ENCODE data around the gene HDAC4. TPM values are rescaled to one million over a fixed set of nuclear protein-coding genes. Genes with fewer than 3 reads are reported as not detected.

HDAC4 gene
- total and polyA plus RNA-seq, 8 donors: 1.7 to 98.8 (median 24.5) TPM

- Histone ChIP-seq H3K4me3 (no peak overlapping the region), H3K36me3 (peaks cover 40 to 100% (median 98%) of the 10 kb centered on the region in 4 donors), H3K27ac (peak overlapping the region in 1 of 5 donors; percentile 83), H3K4me1 (peaks cover 12 to 37% (median 26%) of the 10 kb centered on the region in 4 donors), H3K27me3 (no peaks in the 10 kb centered on the region), H3K9me3 (no peaks in the 10 kb centered on the region)
- intact Hi-C loops (cut with DNase I; ENCODE audit: low total_unique reads): no loop called here
- DNase-seq: no peak
- no peak for TF ChIP-seq POLR2A (IDR thresholded peaks at IDR 0.05)
- 77 to 89% (median 88%) methylated on average over 5 to 9 of the region's 9 CpGs for WGBS, 5 donors
Observed at GRCh38 chr2:239106966-239107365, 293.9 kb downstream of the HDAC4 start.

DNA sequence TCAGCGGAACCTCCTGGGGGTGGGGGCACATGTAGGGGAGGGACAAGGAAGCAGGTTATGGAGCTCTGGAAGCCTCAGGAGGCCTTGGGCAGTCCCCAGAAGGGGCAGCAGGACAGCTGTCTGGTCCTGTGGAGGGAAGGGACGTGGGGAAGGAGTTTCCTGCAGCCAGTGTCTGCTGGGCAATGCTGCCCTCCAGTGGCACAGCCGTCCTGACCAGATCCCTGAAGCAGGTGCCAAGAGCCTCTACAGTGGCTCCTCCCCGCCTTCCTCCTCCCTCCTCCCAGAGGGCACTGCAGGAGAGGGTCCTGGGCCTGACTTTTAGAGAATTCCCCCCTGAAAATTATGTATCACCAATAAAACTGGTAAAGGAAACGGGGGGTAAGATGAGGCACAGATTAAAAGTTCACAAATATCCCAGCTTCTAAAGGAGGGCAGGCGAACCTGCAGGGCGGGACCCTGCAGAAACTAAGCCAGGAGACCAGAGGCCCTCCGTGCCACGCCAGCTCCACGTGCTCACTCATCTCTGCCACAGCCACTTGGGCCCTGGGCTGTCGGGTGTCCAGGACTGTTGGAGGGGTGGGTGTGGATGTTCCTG lies 294.4 kb downstream of the HDAC4 start:
- Histone ChIP-seq H3K9me3 (no peaks in the 10 kb centered on the region), H3K36me3 (peaks cover 42 to 100% (median 99%) of the 10 kb centered on the region in 4 donors), H3K4me3 (no peak overlapping the region), H3K4me1 (peaks cover 12 to 32% (median 24%) of the 10 kb centered on the region in 4 donors), H3K27ac (no peak overlapping the region), H3K27me3 (no peaks in the 10 kb centered on the region)
- TF ChIP-seq CTCF (IDR thresholded peaks at IDR 0.05) (peak in 4 of 7 experiments; percentile 22 to 46 (median 45)), POLR2AphosphoS5 (IDR thresholded peaks at IDR 0.05) (no peak), POLR2A (IDR thresholded peaks at IDR 0.05) (no peak)
- DNase-seq: peak; percentile 64 to 89
- whole genome bisulfite sequencing, 5 donors: 59 to 69% (median 64%) methylated on average over 9 to 11 of the region's 11 CpGs
- intact Hi-C loops (cut with DNase I; ENCODE audit: low total_unique reads): no loop called here

GRCh38 chr2:239105234-239105633 lies 295.6 kb downstream of the HDAC4 start:
- DNase-seq: no peak
- no peak overlapping the region for H3K27ac ChIP-seq
- no peaks in the 10 kb centered on the region for H3K9me3 ChIP-seq
- H3K27me3 ChIP-seq: no peaks in the 10 kb centered on the region
- H3K4me3 ChIP-seq: no peak overlapping the region
- peaks cover 11 to 20% (median 17%) of the 10 kb centered on the region in 4 donors for H3K4me1 ChIP-seq
- peaks cover 47 to 100% (median 99%) of the 10 kb centered on the region in 4 donors for H3K36me3 ChIP-seq
- WGBS, 5 donors: 81 to 94% (median 92%) methylated on average over 6 to 12 of the region's 12 CpGs
- intact Hi-C loops (cut with DNase I; ENCODE audit: low total_unique reads): no loop called here
- no peak for TF ChIP-seq POLR2A (IDR thresholded peaks at IDR 0.05)
- no peak for TF ChIP-seq EP300 (IDR thresholded peaks at IDR 0.05)
- TF ChIP-seq POLR2AphosphoS5 (IDR thresholded peaks at IDR 0.05): no peak
- TF ChIP-seq CTCF (IDR thresholded peaks at IDR 0.05): no peak

DNA sequence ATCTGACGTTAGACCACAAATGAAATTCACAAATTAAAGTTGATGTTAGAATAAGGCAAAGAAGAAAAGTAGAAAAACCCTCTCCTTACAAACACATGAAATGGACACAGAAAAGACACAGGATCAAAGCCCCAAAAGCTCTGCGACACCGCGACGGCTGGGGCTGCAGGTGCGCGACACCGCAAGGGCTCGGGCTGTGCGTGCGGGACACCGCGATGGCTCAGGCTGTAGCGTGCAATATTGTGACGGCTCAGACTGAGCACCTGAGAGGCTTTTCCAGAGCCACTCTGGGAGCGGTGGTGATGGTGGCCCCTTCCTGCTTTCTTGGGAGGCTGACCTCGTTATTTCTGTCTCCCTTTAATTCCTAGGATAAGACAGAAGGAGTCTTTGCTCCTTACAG lies 296.0 kb downstream of the HDAC4 start:
- 96 to 98% (median 96%) methylated on average over 16 to 17 of the region's 17 CpGs for WGBS, 5 donors
- Histone ChIP-seq H3K9me3 (no peaks in the 10 kb centered on the region), H3K27me3 (no peaks in the 10 kb centered on the region), H3K4me1 (peaks cover 7 to 16% (median 12%) of the 10 kb centered on the region in 4 donors), H3K4me3 (no peak overlapping the region), H3K27ac (no peak overlapping the region), H3K36me3 (peaks cover 51 to 100% (median 99%) of the 10 kb centered on the region in 4 donors)
- no peak for TF ChIP-seq POLR2A (IDR thresholded peaks at IDR 0.05)
- TF ChIP-seq POLR2AphosphoS5 (IDR thresholded peaks at IDR 0.05): no peak
- TF ChIP-seq EP300 (IDR thresholded peaks at IDR 0.05): no peak
- TF ChIP-seq CTCF (IDR thresholded peaks at IDR 0.05): no peak
- intact Hi-C loops (cut with DNase I; ENCODE audit: low total_unique reads): no loop called here
- DNase-seq: no peak

Measured in stomach (tissue), 9 donors.